GM12892 (cell line): ENCODE data around the gene EIF3F.

Experiments
- POLR2A ChIP-seq: IDR thresholded peaks from 2 replicates; pipeline ENCODE4 v1.6.1; 2011; ENCODE audit warnings: low read depth, low read length, control low read depth
- POLR2AphosphoS5 ChIP-seq: IDR thresholded peaks from 2 replicates; pipeline ENCODE4 v1.6.1; 2011; ENCODE audit warnings: low read depth, low read length, control low read depth
- TAF1 ChIP-seq: IDR thresholded peaks from 2 replicates; pipeline ENCODE4 v1.6.1; 2011; ENCODE audit warnings: low read depth, mild to moderate bottlenecking, control low read depth, low read length, borderline replicate concordance

DNA sequence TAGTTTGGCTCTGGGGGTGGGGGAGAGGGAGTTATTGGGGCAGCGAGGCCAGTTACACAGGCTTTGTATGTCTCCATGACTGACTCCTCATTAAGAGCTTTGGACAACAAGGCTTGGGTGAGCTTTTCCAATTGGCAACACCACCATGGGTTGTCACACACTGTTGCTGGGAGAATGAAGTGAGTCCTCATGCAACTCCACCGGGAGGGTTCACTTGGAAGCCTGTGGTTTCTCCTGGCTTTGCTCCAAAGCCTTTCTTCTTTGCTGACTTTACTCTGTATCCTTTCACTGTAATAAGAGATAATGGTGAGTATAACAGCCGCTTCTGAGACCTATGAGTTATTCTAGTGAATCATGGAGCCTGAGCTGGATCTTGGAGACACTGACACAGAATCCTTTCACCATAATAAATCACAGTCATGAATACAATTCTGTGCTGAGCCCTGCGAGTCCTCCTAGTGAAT, 24.9 kb downstream of the EIF3F start:
- TF ChIP-seq POLR2A: no peak
- TF ChIP-seq POLR2AphosphoS5: no peak
- TF ChIP-seq TAF1: no peak
